Liver (tissue), 3 donors: ENCODE results near the gene TRIM56.

Experiments used
- EGR1 ChIP-seq, 2 donors: IDR thresholded peaks; 2 replicates each; pipeline ENCODE4 v1.6.1; 2016 to 2018; ENCODE audit warnings: antibody characterized with exemption in 2 of 2, low read depth in 2 of 2
- FOXA1 ChIP-seq: IDR thresholded peaks from 2 replicates; pipeline ENCODE4 v1.6.1; 2016; ENCODE audit warnings: antibody characterized with exemption
- GABPA ChIP-seq, 2 donors: IDR thresholded peaks in 1 of 2; conservative IDR thresholded peaks in 1 of 2; 2 replicates each; pipeline ENCODE4 v1.6.1; 2016; ENCODE audit warnings: antibody characterized with exemption in 2 of 2, mild to moderate bottlenecking in 1 of 2, moderate library complexity in 1 of 2
- RAD21 ChIP-seq, 2 donors: IDR thresholded peaks; 2 replicates each; pipeline ENCODE4 v1.6.1; 2016; ENCODE audit warnings: antibody characterized with exemption in 2 of 2, mild to moderate bottlenecking in 2 of 2
- RXRA ChIP-seq, 2 donors: IDR thresholded peaks; 2 replicates each; pipeline ENCODE4 v1.6.1; 2017 to 2018; ENCODE audit warnings: antibody characterized with exemption in 2 of 2, mild to moderate bottlenecking in 1 of 2
- TAF1 ChIP-seq: conservative IDR thresholded peaks from 2 replicates; pipeline ENCODE4 v1.6.1; 2016; ENCODE audit warnings: antibody characterized with exemption, mild to moderate bottlenecking
- YY1 ChIP-seq: IDR thresholded peaks from 2 replicates; pipeline ENCODE4 v1.6.1; 2016; ENCODE audit warnings: antibody characterized with exemption, mild to moderate bottlenecking
- TF ChIP-seq, protein P1 (sequence below): fragments of 150-350 bp; IDR thresholded peaks from 2 replicates; pipeline ENCODE4 v1.5.1; 2017; ENCODE audit warnings: improper control_type of control experiment, low read depth, low read length; ENCODE audit not compliant: missing input control
- TF ChIP-seq, protein P2 (sequence below): IDR thresholded peaks from 2 replicates; pipeline ENCODE4 v1.6.1; 2016; ENCODE audit warnings: antibody characterized with exemption, mild to moderate bottlenecking
- TF ChIP-seq, protein P3 (sequence below): IDR thresholded peaks from 2 replicates; pipeline ENCODE4 v1.6.1; 2016; ENCODE audit warnings: antibody characterized with exemption
- TF ChIP-seq, protein P4 (sequence below): IDR thresholded peaks from 2 replicates; pipeline ENCODE4 v1.6.1; 2016; ENCODE audit warnings: antibody characterized with exemption
- donor health status: healthy.
- donor health status: healthy.

DNA sequence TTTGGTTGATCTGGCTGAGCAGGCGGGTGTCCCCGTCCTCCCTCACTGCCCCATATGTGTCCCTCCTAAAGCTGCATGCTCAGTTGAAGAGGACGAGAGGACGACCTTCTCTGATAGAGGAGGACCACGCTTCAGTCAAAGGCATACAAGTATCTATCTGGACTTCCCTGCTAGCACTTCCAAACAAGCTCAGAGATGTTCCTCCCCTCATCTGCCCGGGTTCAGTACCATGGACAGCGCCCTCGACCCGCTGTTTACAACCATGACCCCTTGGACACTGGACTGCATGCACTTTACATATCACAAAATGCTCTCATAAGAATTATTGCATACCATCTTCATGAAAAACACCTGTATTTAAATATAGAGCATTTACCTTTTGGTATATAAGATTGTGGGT is 26.9 kb upstream of the TRIM56 start:
- TF ChIP-seq, protein P1, sequence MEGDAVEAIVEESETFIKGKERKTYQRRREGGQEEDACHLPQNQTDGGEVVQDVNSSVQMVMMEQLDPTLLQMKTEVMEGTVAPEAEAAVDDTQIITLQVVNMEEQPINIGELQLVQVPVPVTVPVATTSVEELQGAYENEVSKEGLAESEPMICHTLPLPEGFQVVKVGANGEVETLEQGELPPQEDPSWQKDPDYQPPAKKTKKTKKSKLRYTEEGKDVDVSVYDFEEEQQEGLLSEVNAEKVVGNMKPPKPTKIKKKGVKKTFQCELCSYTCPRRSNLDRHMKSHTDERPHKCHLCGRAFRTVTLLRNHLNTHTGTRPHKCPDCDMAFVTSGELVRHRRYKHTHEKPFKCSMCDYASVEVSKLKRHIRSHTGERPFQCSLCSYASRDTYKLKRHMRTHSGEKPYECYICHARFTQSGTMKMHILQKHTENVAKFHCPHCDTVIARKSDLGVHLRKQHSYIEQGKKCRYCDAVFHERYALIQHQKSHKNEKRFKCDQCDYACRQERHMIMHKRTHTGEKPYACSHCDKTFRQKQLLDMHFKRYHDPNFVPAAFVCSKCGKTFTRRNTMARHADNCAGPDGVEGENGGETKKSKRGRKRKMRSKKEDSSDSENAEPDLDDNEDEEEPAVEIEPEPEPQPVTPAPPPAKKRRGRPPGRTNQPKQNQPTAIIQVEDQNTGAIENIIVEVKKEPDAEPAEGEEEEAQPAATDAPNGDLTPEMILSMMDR: no peak
- TF ChIP-seq, protein P2, sequence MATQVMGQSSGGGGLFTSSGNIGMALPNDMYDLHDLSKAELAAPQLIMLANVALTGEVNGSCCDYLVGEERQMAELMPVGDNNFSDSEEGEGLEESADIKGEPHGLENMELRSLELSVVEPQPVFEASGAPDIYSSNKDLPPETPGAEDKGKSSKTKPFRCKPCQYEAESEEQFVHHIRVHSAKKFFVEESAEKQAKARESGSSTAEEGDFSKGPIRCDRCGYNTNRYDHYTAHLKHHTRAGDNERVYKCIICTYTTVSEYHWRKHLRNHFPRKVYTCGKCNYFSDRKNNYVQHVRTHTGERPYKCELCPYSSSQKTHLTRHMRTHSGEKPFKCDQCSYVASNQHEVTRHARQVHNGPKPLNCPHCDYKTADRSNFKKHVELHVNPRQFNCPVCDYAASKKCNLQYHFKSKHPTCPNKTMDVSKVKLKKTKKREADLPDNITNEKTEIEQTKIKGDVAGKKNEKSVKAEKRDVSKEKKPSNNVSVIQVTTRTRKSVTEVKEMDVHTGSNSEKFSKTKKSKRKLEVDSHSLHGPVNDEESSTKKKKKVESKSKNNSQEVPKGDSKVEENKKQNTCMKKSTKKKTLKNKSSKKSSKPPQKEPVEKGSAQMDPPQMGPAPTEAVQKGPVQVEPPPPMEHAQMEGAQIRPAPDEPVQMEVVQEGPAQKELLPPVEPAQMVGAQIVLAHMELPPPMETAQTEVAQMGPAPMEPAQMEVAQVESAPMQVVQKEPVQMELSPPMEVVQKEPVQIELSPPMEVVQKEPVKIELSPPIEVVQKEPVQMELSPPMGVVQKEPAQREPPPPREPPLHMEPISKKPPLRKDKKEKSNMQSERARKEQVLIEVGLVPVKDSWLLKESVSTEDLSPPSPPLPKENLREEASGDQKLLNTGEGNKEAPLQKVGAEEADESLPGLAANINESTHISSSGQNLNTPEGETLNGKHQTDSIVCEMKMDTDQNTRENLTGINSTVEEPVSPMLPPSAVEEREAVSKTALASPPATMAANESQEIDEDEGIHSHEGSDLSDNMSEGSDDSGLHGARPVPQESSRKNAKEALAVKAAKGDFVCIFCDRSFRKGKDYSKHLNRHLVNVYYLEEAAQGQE: peak; percentile 100
- peak; percentile 15 to 34 for TF ChIP-seq RXRA (IDR thresholded peaks at IDR 0.05)
- TF ChIP-seq FOXA1: no peak
- TF ChIP-seq RAD21 (IDR thresholded peaks at IDR 0.05): peak in 1 of 2 donors; percentile 36
- TF ChIP-seq, protein P3, sequence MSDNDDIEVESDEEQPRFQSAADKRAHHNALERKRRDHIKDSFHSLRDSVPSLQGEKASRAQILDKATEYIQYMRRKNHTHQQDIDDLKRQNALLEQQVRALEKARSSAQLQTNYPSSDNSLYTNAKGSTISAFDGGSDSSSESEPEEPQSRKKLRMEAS: no peak
- TF ChIP-seq TAF1: no peak
- TF ChIP-seq, protein P4, sequence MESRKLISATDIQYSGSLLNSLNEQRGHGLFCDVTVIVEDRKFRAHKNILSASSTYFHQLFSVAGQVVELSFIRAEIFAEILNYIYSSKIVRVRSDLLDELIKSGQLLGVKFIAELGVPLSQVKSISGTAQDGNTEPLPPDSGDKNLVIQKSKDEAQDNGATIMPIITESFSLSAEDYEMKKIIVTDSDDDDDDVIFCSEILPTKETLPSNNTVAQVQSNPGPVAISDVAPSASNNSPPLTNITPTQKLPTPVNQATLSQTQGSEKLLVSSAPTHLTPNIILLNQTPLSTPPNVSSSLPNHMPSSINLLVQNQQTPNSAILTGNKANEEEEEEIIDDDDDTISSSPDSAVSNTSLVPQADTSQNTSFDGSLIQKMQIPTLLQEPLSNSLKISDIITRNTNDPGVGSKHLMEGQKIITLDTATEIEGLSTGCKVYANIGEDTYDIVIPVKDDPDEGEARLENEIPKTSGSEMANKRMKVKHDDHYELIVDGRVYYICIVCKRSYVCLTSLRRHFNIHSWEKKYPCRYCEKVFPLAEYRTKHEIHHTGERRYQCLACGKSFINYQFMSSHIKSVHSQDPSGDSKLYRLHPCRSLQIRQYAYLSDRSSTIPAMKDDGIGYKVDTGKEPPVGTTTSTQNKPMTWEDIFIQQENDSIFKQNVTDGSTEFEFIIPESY: no peak
- TF ChIP-seq EGR1 (IDR thresholded peaks at IDR 0.05; ENCODE audit: low read depth in 2 of 2): no peak
- TF ChIP-seq GABPA (IDR thresholded peaks at IDR 0.05 in 1 of 2, conservative IDR thresholded peaks at IDR 0.05 in 1 of 2): no peak
- TF ChIP-seq YY1: no peak
